Aorta (tissue), 5 donors: ENCODE measurements around the gene RIOK3. TPM values are rescaled to one million over a fixed set of nuclear protein-coding genes. Genes with fewer than 3 reads are reported as not detected.

Experiments used
- ATAC-seq: fragments of 200-7000 bp; cut with Tn5 transposase; one replicate; pipeline ENCODE4 v1.9.1; 2022; ENCODE audit warnings: moderate library complexity; ENCODE audit not compliant: low FRiP score
- DNase-seq, 2 donors: peaks; one replicate each; pipeline ENCODE4 v3.0.0-alpha.2; 2020
- H3K27ac ChIP-seq, 2 donors: one replicate each; pipeline ENCODE4 v1.5.1; 2013; ENCODE audit warnings: low read length in 2 of 2, mild to moderate bottlenecking in 2 of 2, moderate library complexity in 2 of 2, control low read depth in 1 of 2, inconsistent platforms in 1 of 2, low read depth in 1 of 2
- H3K27me3 ChIP-seq, 2 donors: one replicate each; pipeline ENCODE4 v1.6.1; 2013; ENCODE audit warnings: control low read depth in 1 of 2, low read length in 1 of 2, mild to moderate bottlenecking in 1 of 2, moderate library complexity in 1 of 2; ENCODE audit not compliant: insufficient read depth in 2 of 2, control insufficient read depth in 1 of 2
- H3K36me3 ChIP-seq, 2 donors: one replicate each; pipeline ENCODE4 v1.6.1; 2013; ENCODE audit warnings: control low read depth in 1 of 2, low read length in 1 of 2, mild to moderate bottlenecking in 1 of 2; ENCODE audit not compliant: insufficient read depth in 2 of 2, control insufficient read depth in 1 of 2
- H3K4me1 ChIP-seq, 2 donors: one replicate each; pipeline ENCODE4 v1.6.1; 2013; ENCODE audit warnings: low read length in 2 of 2, control low read depth in 1 of 2, mild to moderate bottlenecking in 1 of 2, moderate library complexity in 1 of 2; ENCODE audit not compliant: insufficient read depth in 2 of 2, control insufficient read depth in 1 of 2
- H3K4me3 ChIP-seq, 2 donors: one replicate each; pipeline ENCODE4 v1.5.1; 2013; ENCODE audit warnings: low read length in 2 of 2, control low read depth in 1 of 2, mild to moderate bottlenecking in 1 of 2
- H3K9me3 ChIP-seq: one replicate; pipeline ENCODE4 v1.6.1; 2013; ENCODE audit warnings: mild to moderate bottlenecking, low read length; ENCODE audit not compliant: control insufficient read depth
- WGBS, 2 donors: extraction: QIAGEN DNeasy Blood & Tissue Kit; methylation state at CpG; one replicate each; pipeline ENCODE4 v1.1.7; 2013; 5-methylcytosine and 5-hydroxymethylcytosine counted together
- intact Hi-C, 2 donors: fragments of 100-400 bp; cut with DNase I; formaldehyde crosslinking; loops; one replicate each; pipeline versions ENCODE4 v1.14.2 to v1.15.0; 2022
- polyA plus RNA-seq, 2 donors: library from polyadenylated mRNA; stranded (reverse); fragments of 200-250 nt; gene quantifications; one replicate each; pipeline ENCODE4 v1.2.3, GENCODE V29; 2013
- total RNA-seq, 2 donors: library from RNA; stranded (reverse); fragmentation: NEBNext Ultra II Directional; extraction: Animal tissue kit (Norgen Biotek cat#: 25700); gene quantifications; one replicate each; pipeline ENCODE4 v1.2.1, GENCODE V29; 2021
- donor health status: healthy with polysubstance abuse.
- donor health status: Bipolar disorder and iron deficiency.
- donor health status: DM: no; HTN: no; CAD: no.
- donor health status: DM: no; HTN: no; CAD: no.
- donor health status: DM: yes; HTN: yes; CAD: no.

Gene RIOK3
- total and polyA plus RNA-seq, 4 donors = 43.0 to 66.5 (median 59.4) TPM

GRCh38 chr18:23498117-23498516 lies 45.0 kb downstream of the RIOK3 start:
- ATAC-seq (no peak), DNase-seq (no peak)
- no peaks in the 10 kb centered on the region for H3K9me3 ChIP-seq
- WGBS, 2 donors = 82 to 93% methylated on average over 2 of the region's 2 CpGs
- H3K36me3 ChIP-seq = no peaks in the 10 kb centered on the region
- H3K4me1 ChIP-seq = no peaks in the 10 kb centered on the region
- H3K27ac ChIP-seq = no peak overlapping the region
- no peaks in the 10 kb centered on the region for H3K27me3 ChIP-seq
- no peak overlapping the region for H3K4me3 ChIP-seq
- intact Hi-C loops = no loop called here

GRCh38 chr18:23498877-23499276 lies 45.8 kb downstream of the RIOK3 start:
- Histone ChIP-seq H3K27ac (peak overlapping the region; percentile 49 to 67), H3K4me3 (no peak overlapping the region), H3K4me1 (no peaks in the 10 kb centered on the region), H3K27me3 (no peaks in the 10 kb centered on the region), H3K9me3 (no peaks in the 10 kb centered on the region), H3K36me3 (no peaks in the 10 kb centered on the region)
- WGBS, 2 donors = 19 to 20% methylated on average over 5 of the region's 5 CpGs
- ATAC-seq (no peak), DNase-seq (peak; percentile 76 to 81)
- intact Hi-C loops = no loop called here

- DNase-seq (peak in 1 of 2 donors; percentile 68), ATAC-seq (no peak)
- Histone ChIP-seq H3K9me3 (no peaks in the 10 kb centered on the region), H3K27ac (peak overlapping the region; percentile 49 to 67), H3K4me1 (no peaks in the 10 kb centered on the region), H3K4me3 (no peak overlapping the region), H3K27me3 (no peaks in the 10 kb centered on the region), H3K36me3 (no peaks in the 10 kb centered on the region)
- 2 to 4% methylated on average over 11 of the region's 11 CpGs for WGBS, 2 donors
- intact Hi-C loops = no loop called here
These were observed 46.2 kb downstream of the RIOK3 start for GRCh38 chr18:23499291-23499781.

GRCh38 chr18:23501626-23502025 lies 48.5 kb downstream of the RIOK3 start:
- H3K4me3 ChIP-seq = no peak overlapping the region
- WGBS, 2 donors = 77 to 80% methylated on average over 6 of the region's 6 CpGs
- intact Hi-C loops = loop anchor here in 1 of 2 donors (5.0 kb wide), 2 partner anchors 49 to 86 kb away; partner anchors contain the start of genes NPC1 and RIOK3

GRCh38 chr18:23502516-23503037 lies 49.5 kb downstream of the RIOK3 start:
- intact Hi-C loops = loop anchor here in 1 of 2 donors (5.0 kb wide), 2 partner anchors 50 to 85 kb away; partner anchors contain the start of genes NPC1 and RIOK3
- H3K27ac ChIP-seq = peak overlapping the region; percentile 52 to 99
- peak overlapping the region; percentile 83 to 90 for H3K4me3 ChIP-seq
- WGBS, 2 donors = 7 to 10% methylated on average over 6 of the region's 6 CpGs
- H3K9me3 ChIP-seq = no peaks in the 10 kb centered on the region
- no peaks in the 10 kb centered on the region for H3K4me1 ChIP-seq
- no peaks in the 10 kb centered on the region for H3K27me3 ChIP-seq
- DNase-seq (no peak), ATAC-seq (no peak)
- no peaks in the 10 kb centered on the region for H3K36me3 ChIP-seq

More at GRCh38 chr18:23501626-23502025, 48.5 kb downstream of the RIOK3 start:
- no peaks in the 10 kb centered on the region for H3K27me3 ChIP-seq
- no peak overlapping the region for H3K27ac ChIP-seq
- no peaks in the 10 kb centered on the region for H3K4me1 ChIP-seq
- no peaks in the 10 kb centered on the region for H3K36me3 ChIP-seq
- no peak for DNase-seq
- ATAC-seq = no peak
- H3K9me3 ChIP-seq = no peaks in the 10 kb centered on the region

- WGBS, 2 donors = 0% methylated on average over 81 to 110 of the region's 110 CpGs
These were observed 50.2 kb downstream of the RIOK3 start, which contains the start of gene RMC1 for GRCh38 chr18:23503038-23503962. Gene RMC1, plus strand, starts transcription at chr18:23503511. Its CDS starts 108 bp downstream, at chr18:23503619.

GRCh38 chr18:23503963-23504344 lies 50.9 kb downstream of the RIOK3 start:
- DNase-seq (peak in 1 of 2 donors; percentile 73), ATAC-seq (no peak)
- no peaks in the 10 kb centered on the region for H3K36me3 ChIP-seq
- H3K4me1 ChIP-seq = no peaks in the 10 kb centered on the region
- intact Hi-C loops = loop anchor here in 1 of 2 donors (5.0 kb wide), 2 partner anchors 52 to 83 kb away; partner anchors contain the start of genes NPC1 and RIOK3
- no peaks in the 10 kb centered on the region for H3K9me3 ChIP-seq
- H3K27me3 ChIP-seq = no peaks in the 10 kb centered on the region
- no peak overlapping the region for H3K27ac ChIP-seq
- peak overlapping the region; percentile 21 to 76 for H3K4me3 ChIP-seq
- 1% methylated on average over 21 of the region's 21 CpGs for WGBS, 2 donors

More at GRCh38 chr18:23503038-23503962, 50.2 kb downstream of the RIOK3 start, which contains the start of gene RMC1:
- peak; percentile 99 for DNase-seq
- H3K36me3 ChIP-seq = no peaks in the 10 kb centered on the region
- no peaks in the 10 kb centered on the region for H3K9me3 ChIP-seq
- no peaks in the 10 kb centered on the region for H3K27me3 ChIP-seq
- peak within 1 kb of the TSS; percentile 83 to 90 for H3K4me3 ChIP-seq
- intact Hi-C loops = loop anchor here in 1 of 2 donors (5.0 kb wide), 2 partner anchors 51 to 84 kb away; partner anchors contain the start of genes NPC1 and RIOK3
- ATAC-seq = peak; percentile 99
- peak within 1 kb of the TSS; percentile 52 to 99 for H3K27ac ChIP-seq
- no peaks in the 10 kb centered on the region for H3K4me1 ChIP-seq

- Histone ChIP-seq H3K4me3 (peak overlapping the region in 1 of 2 donors; percentile 6), H3K27me3 (no peaks in the 10 kb centered on the region), H3K4me1 (no peaks in the 10 kb centered on the region), H3K9me3 (no peaks in the 10 kb centered on the region), H3K27ac (no peak overlapping the region), H3K36me3 (no peaks in the 10 kb centered on the region)
- intact Hi-C loops = loop anchor here in 1 of 2 donors (5.0 kb wide), 2 partner anchors 52 to 83 kb away; partner anchors contain the start of genes NPC1 and RIOK3
- WGBS, 2 donors = 89 to 92% methylated on average over 3 of the region's 3 CpGs
- no peak for DNase-seq
- no peak for ATAC-seq
These were observed 51.6 kb downstream of the RIOK3 start for GRCh38 chr18:23504720-23505119.
